Inflammatory macrophage treated with lipopolysaccharide for 1 hour (primary cell): Measurements from ENCODE around the gene SLC25A24.
A peak's percentile ranks its signal among the peaks of the same experiment; 100 is the strongest.
"Not testable (repeated sequence)": the region's sequence is repeated elsewhere in the genome, so short reads cannot be mapped to it uniquely, and the experiment has no call there.

Experiments used
- DNase-seq, 2 donors: peaks; one replicate each; pipeline ENCODE4 v3.0.0-alpha.2; 2020 to 2022

Gene SLC25A24

GRCh38 chr1:108194051-108194450 is 6.1 kb downstream of the SLC25A24 start:
- no peak for DNase-seq

- DNase-seq: no peak
Observed at GRCh38 chr1:108193333-108193732, 6.8 kb downstream of the SLC25A24 start.

- DNase-seq: no peak
Observed at GRCh38 chr1:108192581-108192980, 7.6 kb downstream of the SLC25A24 start.

GRCh38 chr1:108190686-108191416 is 9.3 kb downstream of the SLC25A24 start:
- no peak for DNase-seq

- no peak for DNase-seq
Observed at GRCh38 chr1:108190001-108190634, 10.0 kb downstream of the SLC25A24 start.

DNA sequence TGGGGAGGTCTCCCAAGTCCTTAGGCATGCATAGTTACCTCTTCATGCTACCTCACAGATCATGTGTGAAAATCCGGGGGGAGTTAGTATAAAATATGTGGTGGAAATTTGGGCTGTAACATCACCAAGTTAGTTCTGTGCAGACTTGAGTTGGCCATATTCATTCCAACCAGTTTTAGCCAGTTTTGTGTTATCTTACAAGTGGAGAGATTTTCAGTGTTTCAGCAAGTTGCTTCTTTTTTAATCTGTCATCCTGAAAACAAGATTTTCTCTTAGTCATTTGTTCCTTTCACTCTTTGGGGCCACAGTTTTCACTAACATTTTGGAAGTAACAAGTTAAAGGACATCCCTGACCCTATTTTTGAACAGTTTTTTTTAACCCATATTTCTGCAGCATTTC is 11.3 kb downstream of the SLC25A24 start:
- DNase-seq: no peak

DNA sequence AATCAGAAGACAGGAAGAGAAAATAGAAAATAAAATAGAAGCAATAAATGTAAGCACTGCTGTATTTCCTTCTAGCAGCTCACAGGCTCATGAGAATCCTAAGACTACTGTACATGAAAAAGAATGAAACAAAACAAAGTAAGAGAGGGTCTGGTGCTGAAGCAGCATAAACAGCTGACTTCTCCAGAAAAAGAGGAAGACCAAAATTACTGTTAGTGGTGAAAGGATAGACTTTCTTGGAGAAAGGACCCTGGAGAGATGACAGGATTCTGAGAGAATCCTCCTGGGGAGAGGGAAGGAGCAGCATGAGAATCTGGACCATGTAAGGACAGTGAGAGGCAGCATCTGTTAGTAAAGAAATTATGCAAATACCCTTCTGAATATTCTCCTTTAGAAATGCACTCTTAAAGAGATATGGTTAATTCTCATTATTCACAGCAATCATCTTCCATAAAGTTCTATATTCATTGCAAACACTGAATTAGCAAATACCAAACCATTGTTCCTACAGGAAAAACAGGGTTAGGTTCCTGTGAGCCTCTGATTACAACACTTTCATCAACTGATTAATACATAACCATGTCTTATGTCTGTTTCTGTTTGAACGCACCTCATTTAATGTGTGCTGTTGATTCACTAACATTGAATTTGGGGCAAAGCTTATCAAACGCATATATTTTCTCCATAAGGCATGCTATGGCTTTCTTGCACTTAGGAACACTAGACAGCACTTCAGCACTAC is 17.0 kb downstream of the SLC25A24 start:
- no peak for DNase-seq

GRCh38 chr1:108179018-108179417 is 21.1 kb downstream of the SLC25A24 start:
- DNase-seq: no peak

DNA sequence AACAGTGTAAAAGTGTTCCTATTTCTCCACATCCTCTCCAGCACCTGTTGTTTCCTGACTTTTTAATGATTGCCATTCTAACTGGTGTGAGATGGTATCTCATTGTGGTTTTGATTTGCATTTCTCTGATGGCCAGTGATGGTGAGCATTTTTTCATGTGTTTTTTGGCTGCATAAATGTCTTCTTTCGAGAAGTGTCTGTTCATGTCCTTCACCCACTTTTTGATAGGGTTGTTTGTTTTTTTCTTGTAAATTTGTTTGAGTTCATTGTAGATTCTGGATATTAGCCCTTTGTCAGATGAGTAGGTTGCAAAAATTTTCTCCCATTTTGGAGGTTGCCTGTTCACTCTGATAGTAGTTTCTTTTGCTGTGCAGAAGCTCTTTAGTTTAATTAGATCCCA is 37.7 kb downstream of the SLC25A24 start:
- not testable (repeated sequence) for DNase-seq

DNA sequence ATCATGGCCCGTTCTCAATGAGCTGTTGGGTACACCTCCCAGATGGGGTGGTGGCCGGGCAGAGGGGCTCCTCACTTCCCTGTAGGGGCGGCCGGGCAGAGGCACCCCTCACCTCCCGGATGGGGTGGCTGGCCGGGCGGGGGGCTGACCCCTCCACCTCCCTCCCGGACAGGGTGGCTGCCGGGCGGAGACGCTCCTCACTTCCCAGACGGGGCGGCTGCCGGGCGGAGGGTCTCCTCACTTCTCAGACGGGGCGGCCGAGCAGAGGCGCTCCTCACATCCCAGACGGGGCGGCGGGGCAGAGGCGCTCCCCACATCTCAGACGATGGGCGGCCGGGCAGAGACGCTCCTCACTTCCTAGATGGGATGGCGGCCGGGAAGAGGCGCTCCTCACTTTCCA is 40.2 kb downstream of the SLC25A24 start:
- not testable (repeated sequence) for DNase-seq

DNA sequence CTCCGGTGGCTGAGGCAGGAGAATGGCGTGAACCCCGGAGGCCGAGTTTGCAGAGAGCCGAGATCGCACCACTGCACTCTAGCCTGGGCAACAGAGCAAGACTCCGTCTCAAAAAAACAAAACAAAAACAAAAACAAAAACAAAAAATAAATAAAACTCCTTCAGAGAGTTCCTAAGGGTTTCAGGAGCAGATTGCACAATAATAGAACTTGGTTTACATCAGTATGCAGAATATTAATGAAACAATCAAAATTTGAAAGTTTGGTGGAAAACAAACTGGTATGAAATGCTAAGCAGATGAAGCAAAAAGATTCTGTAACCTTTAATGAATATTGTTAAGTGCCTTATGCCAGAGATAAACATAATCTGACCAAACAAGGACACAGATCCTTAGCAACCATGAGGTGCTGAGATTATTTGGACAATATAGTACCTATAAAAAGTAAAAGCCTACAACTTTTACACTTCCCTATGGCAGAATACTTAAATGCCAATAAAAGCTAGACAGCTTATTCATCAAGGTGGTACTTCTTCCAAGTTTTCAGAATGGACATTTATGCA is 41.2 kb downstream of the SLC25A24 start:
- no peak for DNase-seq

GRCh38 chr1:108154314-108154713 is 45.8 kb downstream of the SLC25A24 start:
- DNase-seq: peak; percentile 10 to 39

- peak; percentile 81 to 97 for DNase-seq
Observed at GRCh38 chr1:108152782-108153222, 47.3 kb downstream of the SLC25A24 start.

DNA sequence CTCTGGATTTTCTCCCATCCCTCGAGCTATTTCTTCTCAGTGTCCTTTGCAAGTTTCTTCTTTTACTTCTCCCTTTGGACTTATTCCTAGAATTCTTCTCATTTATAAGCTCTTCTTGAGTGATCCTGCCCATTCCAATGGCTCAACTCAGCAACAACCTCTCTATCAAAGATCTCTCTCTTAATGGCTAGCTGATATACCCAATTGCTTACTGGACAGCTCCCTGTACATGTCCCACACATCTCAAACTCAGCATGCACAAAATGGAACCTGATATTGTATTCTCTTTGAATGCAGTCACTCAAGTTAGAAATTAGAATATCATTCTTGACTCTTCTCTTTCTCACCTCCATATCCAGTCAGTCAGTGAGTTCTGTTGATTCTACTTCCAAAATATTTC is 48.6 kb downstream of the SLC25A24 start:
- DNase-seq: no peak

DNA sequence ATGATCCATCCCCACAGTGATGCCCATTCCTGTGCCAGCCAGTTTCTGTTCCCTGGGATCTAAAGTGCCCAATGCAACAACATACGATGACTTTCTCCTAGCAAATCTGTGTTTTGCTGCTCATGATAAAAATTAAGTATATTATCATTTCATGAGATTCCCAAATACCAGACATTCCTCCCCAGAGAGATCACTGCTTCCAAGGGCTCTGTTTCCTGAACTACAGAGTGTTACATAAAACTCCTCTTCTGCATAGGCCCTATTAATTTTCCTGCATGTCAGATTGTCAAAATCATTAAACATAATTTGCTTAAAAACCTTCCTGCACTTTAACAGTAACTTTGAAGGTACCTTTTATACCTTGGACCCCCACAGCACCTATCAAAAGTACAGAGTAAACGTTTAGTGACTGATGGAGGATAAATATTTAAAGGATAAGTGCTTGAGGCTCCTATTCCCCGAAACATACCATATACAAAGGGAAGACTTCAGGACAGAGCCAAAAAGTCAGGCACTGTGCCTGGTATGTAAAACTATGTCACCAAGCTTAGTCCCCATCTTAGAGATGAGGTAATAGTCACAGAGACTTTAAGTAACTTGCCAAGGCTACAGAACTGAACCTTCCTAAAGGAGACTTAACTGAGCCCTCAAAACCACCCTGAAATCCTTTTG is 50.2 kb downstream of the SLC25A24 start:
- DNase-seq: no peak

DNA sequence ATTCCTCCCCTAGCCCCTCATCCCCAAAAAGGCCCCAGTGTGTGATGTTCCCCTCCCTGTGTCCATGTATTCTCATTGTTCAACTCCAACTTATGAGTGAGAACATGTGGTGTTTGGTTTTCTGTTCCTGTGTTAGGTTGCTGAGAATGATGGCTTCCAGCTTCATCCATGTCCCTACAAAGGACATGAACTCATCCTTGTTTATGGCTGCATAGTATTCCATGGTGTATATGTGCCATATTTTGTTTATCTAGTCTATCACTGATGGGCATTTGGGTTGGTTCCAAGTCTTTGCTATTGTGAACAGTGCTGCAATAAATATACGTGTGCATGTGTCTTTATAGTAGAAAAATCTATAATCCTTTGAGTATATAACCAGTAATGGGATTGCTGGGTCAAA is 55.6 kb downstream of the SLC25A24 start:
- DNase-seq: not testable (repeated sequence)

- DNase-seq: no peak
Observed at GRCh38 chr1:108142773-108143394, 57.3 kb downstream of the SLC25A24 start.

- DNase-seq: no peak
Observed at GRCh38 chr1:108142258-108142657, 57.9 kb downstream of the SLC25A24 start.

DNA sequence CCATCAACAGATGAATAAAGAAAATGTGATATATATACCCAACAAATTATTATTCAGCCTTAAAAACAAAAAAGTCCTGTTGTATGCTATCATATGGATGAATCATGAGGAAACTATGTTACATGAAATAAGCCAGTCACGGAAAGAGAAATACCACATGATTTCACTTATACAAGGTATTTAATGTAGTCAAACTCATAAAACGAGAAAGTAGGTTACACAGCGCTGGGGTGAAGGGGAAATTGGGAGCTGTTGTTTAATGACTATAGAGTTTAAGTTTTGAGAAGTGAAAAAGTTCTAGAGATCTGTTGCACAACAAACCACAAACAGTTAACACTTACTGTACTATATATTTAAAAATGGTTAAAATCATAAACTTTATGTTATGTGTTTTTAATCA is 58.5 kb downstream of the SLC25A24 start:
- DNase-seq: peak; percentile 74 to 85

- DNase-seq: peak; percentile 77 to 82
Observed at GRCh38 chr1:108140936-108141335, 59.2 kb downstream of the SLC25A24 start.

DNA sequence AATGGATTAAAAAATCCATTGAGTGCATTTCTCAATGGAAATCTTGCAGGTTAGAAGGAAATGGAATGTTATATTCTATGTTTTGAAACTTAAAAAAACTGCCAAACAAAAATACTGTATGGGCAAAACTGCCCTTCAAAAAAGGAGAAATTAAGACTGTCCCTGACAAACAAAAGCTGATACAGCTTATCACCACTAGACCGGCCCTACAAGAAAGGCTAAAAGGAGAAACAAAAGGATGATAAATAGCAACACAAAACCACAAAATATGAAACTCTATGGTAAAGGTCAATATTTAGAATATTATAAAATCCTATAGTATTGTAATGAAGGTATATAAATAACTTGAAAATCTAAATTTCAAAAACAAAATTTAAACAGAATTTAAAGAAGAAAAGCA is 60.0 kb downstream of the SLC25A24 start:
- peak in 1 of 2 donors; percentile 23 for DNase-seq

- DNase-seq: not testable (repeated sequence)
Observed at GRCh38 chr1:108139555-108139954, 60.6 kb downstream of the SLC25A24 start.
